Panc1 (cell line): Measurements from ENCODE around the gene TRAM2.

ENCODE experiments used
- SIN3A ChIP-seq: IDR thresholded peaks from 2 replicates; pipeline ENCODE4 v1.6.1; 2012; ENCODE audit warnings: low read depth, mild to moderate bottlenecking, low read length, moderate library complexity, borderline replicate concordance; ENCODE audit not compliant: insufficient read depth
- TF ChIP-seq, protein P1 (sequence below), 2 experiments: IDR thresholded peaks; 2 replicates each; pipeline ENCODE4 v1.6.1; 2011 to 2012; ENCODE audit warnings: low read depth in 2 of 2, control low read depth in 1 of 2, low read length in 1 of 2, mild to moderate bottlenecking in 1 of 2, moderate library complexity in 1 of 2; ENCODE audit not compliant: insufficient read depth in 1 of 2
- TF ChIP-seq, protein P2 (sequence below): fragments of 450-650 bp; IDR thresholded peaks from 2 replicates; pipeline ENCODE4 v1.5.1; 2017; ENCODE audit warnings: mild to moderate bottlenecking

DNA sequence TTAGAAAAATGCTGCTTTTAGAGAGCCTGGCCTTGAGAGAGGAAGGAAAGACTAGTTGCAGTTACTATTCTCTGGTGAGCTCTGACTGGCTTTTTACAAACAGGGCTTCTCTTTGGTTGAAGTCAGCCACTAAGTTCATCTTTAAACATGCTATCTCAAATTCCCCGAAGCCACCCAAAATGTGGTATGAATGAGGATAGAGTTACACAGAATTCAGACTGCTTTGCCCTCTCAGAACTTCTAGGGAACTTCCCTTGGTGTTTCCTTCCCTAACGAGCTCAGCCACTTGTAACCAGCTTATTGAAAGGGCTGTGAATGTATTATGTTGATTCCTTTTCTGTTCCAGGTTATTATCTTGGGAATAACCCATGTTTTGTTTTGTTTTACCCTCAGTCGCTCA, 83.2 kb downstream of the TRAM2 start:
- TF ChIP-seq, protein P1, sequence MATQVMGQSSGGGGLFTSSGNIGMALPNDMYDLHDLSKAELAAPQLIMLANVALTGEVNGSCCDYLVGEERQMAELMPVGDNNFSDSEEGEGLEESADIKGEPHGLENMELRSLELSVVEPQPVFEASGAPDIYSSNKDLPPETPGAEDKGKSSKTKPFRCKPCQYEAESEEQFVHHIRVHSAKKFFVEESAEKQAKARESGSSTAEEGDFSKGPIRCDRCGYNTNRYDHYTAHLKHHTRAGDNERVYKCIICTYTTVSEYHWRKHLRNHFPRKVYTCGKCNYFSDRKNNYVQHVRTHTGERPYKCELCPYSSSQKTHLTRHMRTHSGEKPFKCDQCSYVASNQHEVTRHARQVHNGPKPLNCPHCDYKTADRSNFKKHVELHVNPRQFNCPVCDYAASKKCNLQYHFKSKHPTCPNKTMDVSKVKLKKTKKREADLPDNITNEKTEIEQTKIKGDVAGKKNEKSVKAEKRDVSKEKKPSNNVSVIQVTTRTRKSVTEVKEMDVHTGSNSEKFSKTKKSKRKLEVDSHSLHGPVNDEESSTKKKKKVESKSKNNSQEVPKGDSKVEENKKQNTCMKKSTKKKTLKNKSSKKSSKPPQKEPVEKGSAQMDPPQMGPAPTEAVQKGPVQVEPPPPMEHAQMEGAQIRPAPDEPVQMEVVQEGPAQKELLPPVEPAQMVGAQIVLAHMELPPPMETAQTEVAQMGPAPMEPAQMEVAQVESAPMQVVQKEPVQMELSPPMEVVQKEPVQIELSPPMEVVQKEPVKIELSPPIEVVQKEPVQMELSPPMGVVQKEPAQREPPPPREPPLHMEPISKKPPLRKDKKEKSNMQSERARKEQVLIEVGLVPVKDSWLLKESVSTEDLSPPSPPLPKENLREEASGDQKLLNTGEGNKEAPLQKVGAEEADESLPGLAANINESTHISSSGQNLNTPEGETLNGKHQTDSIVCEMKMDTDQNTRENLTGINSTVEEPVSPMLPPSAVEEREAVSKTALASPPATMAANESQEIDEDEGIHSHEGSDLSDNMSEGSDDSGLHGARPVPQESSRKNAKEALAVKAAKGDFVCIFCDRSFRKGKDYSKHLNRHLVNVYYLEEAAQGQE (IDR thresholded peaks at IDR 0.05; ENCODE audit: insufficient read depth in 1 of 2, low read depth in 2 of 2, low read length in 1 of 2): no peak
- TF ChIP-seq SIN3A: no peak
- TF ChIP-seq, protein P2, sequence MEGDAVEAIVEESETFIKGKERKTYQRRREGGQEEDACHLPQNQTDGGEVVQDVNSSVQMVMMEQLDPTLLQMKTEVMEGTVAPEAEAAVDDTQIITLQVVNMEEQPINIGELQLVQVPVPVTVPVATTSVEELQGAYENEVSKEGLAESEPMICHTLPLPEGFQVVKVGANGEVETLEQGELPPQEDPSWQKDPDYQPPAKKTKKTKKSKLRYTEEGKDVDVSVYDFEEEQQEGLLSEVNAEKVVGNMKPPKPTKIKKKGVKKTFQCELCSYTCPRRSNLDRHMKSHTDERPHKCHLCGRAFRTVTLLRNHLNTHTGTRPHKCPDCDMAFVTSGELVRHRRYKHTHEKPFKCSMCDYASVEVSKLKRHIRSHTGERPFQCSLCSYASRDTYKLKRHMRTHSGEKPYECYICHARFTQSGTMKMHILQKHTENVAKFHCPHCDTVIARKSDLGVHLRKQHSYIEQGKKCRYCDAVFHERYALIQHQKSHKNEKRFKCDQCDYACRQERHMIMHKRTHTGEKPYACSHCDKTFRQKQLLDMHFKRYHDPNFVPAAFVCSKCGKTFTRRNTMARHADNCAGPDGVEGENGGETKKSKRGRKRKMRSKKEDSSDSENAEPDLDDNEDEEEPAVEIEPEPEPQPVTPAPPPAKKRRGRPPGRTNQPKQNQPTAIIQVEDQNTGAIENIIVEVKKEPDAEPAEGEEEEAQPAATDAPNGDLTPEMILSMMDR: no peak
